GM12892 (cell line): Measurements from ENCODE around the gene TPRKB.

Experiments used
- POLR2A ChIP-seq: IDR thresholded peaks from 2 replicates; pipeline ENCODE4 v1.6.1; 2011; ENCODE audit warnings: low read depth, low read length, control low read depth
- TAF1 ChIP-seq: IDR thresholded peaks from 2 replicates; pipeline ENCODE4 v1.6.1; 2011; ENCODE audit warnings: low read depth, mild to moderate bottlenecking, control low read depth, low read length, borderline replicate concordance

GRCh38 chr2:73766349-73766748 is 29.2 kb upstream of the TPRKB start:
- TF ChIP-seq POLR2A (no peak), TAF1 (no peak)
